Measurements from ENCODE around the gene SPATA22.

Gene SPATA22

DNA sequence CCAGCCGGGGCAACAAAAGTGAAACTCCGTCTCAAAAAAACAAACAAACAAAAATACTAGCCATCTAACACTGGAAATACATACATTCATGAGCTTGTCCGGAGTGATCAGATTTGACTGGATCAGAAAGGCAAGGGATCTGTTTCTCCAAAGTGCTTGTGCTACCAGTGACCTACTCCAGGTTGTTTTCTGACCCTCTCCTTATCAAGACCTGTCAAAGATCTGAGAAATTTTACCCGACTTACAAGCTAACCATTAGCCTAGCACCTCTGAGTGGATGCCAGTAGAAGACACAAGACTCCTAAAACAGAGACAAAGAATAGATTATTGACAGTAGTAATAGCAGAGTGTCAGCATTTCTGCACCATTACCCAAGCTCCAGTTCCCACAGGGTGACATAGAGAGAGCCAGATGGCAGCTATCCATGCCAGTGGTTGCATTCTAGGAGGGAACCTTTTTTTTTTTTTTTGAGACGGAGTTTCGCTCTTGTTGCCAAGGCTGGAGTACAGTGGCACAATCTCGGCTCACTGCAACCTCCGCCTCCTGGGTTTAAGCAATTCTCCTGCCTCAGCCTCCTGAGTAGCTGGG, 14.0 kb upstream of the SPATA22 start:
- Histone ChIP-seq H4K20me1 (ENCODE audit: insufficient read depth, low read length, poor library complexity, severe bottlenecking) (no peaks in the 10 kb centered on the region), H3K36me3 (ENCODE audit: insufficient read depth, low read length) (no peaks in the 10 kb centered on the region), H2AFZ (ENCODE audit: low read length) (no peak overlapping the region), H3K79me2 (ENCODE audit: insufficient read depth, low read length) (no peaks in the 10 kb centered on the region), H3K9ac (ENCODE audit: low read depth, low read length, poor library complexity, severe bottlenecking) (no peak overlapping the region), H3K4me1 (ENCODE audit: insufficient read depth, low read length, poor library complexity, severe bottlenecking) (no peaks in the 10 kb centered on the region), H3K9me3 (ENCODE audit: insufficient read depth, low read depth, low read length) (no peaks in the 10 kb centered on the region), H3K4me2 (ENCODE audit: low read depth, low read length, poor library complexity, severe bottlenecking) (no peak overlapping the region), H3K4me3 (ENCODE audit: low read length, poor library complexity, severe bottlenecking) (no peak overlapping the region), H3K27me3 (ENCODE audit: insufficient read depth, low read length, poor library complexity, severe bottlenecking) (no peaks in the 10 kb centered on the region), H3F3A (ENCODE audit: low read depth) (no peaks in the 10 kb centered on the region), H3K9me2 (replicated peaks; ENCODE audit: low read depth, low read length) (no peaks in the 10 kb centered on the region)
- no peak for TF ChIP-seq EZH2phosphoT487 (IDR thresholded peaks at IDR 0.05; ENCODE audit: borderline replicate concordance)
- TF ChIP-seq, protein P1, sequence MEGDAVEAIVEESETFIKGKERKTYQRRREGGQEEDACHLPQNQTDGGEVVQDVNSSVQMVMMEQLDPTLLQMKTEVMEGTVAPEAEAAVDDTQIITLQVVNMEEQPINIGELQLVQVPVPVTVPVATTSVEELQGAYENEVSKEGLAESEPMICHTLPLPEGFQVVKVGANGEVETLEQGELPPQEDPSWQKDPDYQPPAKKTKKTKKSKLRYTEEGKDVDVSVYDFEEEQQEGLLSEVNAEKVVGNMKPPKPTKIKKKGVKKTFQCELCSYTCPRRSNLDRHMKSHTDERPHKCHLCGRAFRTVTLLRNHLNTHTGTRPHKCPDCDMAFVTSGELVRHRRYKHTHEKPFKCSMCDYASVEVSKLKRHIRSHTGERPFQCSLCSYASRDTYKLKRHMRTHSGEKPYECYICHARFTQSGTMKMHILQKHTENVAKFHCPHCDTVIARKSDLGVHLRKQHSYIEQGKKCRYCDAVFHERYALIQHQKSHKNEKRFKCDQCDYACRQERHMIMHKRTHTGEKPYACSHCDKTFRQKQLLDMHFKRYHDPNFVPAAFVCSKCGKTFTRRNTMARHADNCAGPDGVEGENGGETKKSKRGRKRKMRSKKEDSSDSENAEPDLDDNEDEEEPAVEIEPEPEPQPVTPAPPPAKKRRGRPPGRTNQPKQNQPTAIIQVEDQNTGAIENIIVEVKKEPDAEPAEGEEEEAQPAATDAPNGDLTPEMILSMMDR (conservative IDR thresholded peaks at IDR 0.05; ENCODE audit: low read length), result no peak

DNA sequence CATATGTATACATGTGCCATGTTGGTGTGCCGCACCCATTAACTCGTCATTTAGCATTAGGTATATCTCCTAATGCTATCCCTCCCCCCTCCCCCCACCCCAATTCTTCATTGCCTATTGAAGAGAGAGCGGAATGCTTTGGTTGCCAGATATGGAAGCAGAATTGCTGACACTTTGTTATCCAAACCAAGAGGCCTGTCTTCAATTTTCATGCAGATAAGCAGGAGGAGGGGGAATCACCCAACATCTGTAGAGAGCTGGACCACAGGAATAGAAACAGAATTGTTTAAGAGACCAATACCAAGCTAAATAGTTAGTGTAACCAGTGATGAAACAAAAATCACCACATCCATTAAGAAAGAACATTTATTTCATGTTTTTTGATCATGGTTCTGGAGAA, 11.2 kb upstream of the SPATA22 start:
- Histone ChIP-seq H3K9me3 (ENCODE audit: insufficient read depth, low read depth, low read length) (no peaks in the 10 kb centered on the region), H3K4me3 (ENCODE audit: low read length, poor library complexity, severe bottlenecking) (no peak overlapping the region), H4K20me1 (ENCODE audit: insufficient read depth, low read length, poor library complexity, severe bottlenecking) (no peaks in the 10 kb centered on the region), H3K36me3 (ENCODE audit: insufficient read depth, low read length) (no peaks in the 10 kb centered on the region), H3K9me2 (replicated peaks; ENCODE audit: low read depth, low read length) (no peaks in the 10 kb centered on the region), H3K79me2 (ENCODE audit: insufficient read depth, low read length) (no peaks in the 10 kb centered on the region), H3F3A (ENCODE audit: low read depth) (no peaks in the 10 kb centered on the region), H3K9ac (ENCODE audit: low read depth, low read length, poor library complexity, severe bottlenecking) (no peak overlapping the region), H2AFZ (ENCODE audit: low read length) (no peak overlapping the region), H3K27me3 (ENCODE audit: insufficient read depth, low read length, poor library complexity, severe bottlenecking) (no peaks in the 10 kb centered on the region), H3K4me1 (ENCODE audit: insufficient read depth, low read length, poor library complexity, severe bottlenecking) (no peaks in the 10 kb centered on the region), H3K4me2 (ENCODE audit: low read depth, low read length, poor library complexity, severe bottlenecking) (no peak overlapping the region)
- TF ChIP-seq EZH2phosphoT487 (IDR thresholded peaks at IDR 0.05; ENCODE audit: borderline replicate concordance), result no peak
- TF ChIP-seq, protein P1 (conservative IDR thresholded peaks at IDR 0.05; ENCODE audit: low read length), result no peak

DNA sequence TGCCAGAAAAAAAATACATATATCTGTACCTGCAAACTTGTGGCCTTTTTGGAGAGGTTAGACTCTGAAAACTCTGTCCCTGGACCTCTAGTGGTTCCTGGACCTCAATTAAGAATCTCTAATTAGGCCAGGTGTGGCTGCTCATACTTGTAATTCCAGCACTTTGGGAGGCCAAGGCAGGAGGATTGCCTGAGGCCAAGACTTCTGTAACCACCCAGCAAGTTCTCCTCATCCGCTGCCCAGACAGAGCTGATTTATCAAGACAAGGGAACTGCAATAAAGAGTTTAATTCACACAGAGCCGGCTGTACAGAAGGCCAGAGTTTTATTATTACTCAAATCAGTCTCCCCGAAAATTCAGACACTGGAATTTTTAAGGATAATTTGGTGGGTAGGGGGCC, 8.4 kb upstream of the SPATA22 start:
- Histone ChIP-seq H2AFZ (ENCODE audit: low read length) (no peak overlapping the region), H3K9me3 (ENCODE audit: insufficient read depth, low read depth, low read length) (no peaks in the 10 kb centered on the region), H4K20me1 (ENCODE audit: insufficient read depth, low read length, poor library complexity, severe bottlenecking) (no peaks in the 10 kb centered on the region), H3K79me2 (ENCODE audit: insufficient read depth, low read length) (no peaks in the 10 kb centered on the region), H3K4me1 (ENCODE audit: insufficient read depth, low read length, poor library complexity, severe bottlenecking) (peaks cover 4% of the 10 kb centered on the region), H3F3A (ENCODE audit: low read depth) (no peaks in the 10 kb centered on the region), H3K4me3 (ENCODE audit: low read length, poor library complexity, severe bottlenecking) (no peak overlapping the region), H3K27me3 (ENCODE audit: insufficient read depth, low read length, poor library complexity, severe bottlenecking) (no peaks in the 10 kb centered on the region), H3K36me3 (ENCODE audit: insufficient read depth, low read length) (no peaks in the 10 kb centered on the region), H3K4me2 (ENCODE audit: low read depth, low read length, poor library complexity, severe bottlenecking) (no peak overlapping the region), H3K9me2 (replicated peaks; ENCODE audit: low read depth, low read length) (no peaks in the 10 kb centered on the region), H3K9ac (ENCODE audit: low read depth, low read length, poor library complexity, severe bottlenecking) (no peak overlapping the region)
- TF ChIP-seq, protein P1 (conservative IDR thresholded peaks at IDR 0.05; ENCODE audit: low read length), result no peak
- TF ChIP-seq EZH2phosphoT487 (IDR thresholded peaks at IDR 0.05; ENCODE audit: borderline replicate concordance), result no peak
